Measurements from ENCODE around the gene CAMK2G.

Gene CAMK2G

DNA sequence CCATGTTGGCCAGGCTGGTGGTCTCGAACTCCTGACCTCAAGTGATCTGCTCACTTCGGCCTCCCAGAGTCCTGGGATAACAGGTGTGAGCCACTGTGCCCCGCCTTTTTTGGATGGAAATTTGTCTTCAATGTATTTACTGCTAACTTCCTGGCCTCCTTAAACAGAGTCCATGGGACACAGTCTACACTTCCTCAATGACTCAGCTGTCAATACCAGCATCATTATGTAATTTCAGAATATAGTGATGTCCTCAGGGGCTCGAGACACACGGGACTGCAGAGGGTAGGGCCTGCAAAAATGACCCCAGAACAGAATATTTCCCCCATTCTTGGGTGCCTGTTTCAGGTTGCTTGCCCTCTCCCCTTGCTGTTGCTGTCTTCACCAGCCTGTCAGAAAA is 31.1 kb downstream of the CAMK2G start:
- DNase-seq (ENCODE audit: low read depth): no peak
- TF ChIP-seq, protein P1, sequence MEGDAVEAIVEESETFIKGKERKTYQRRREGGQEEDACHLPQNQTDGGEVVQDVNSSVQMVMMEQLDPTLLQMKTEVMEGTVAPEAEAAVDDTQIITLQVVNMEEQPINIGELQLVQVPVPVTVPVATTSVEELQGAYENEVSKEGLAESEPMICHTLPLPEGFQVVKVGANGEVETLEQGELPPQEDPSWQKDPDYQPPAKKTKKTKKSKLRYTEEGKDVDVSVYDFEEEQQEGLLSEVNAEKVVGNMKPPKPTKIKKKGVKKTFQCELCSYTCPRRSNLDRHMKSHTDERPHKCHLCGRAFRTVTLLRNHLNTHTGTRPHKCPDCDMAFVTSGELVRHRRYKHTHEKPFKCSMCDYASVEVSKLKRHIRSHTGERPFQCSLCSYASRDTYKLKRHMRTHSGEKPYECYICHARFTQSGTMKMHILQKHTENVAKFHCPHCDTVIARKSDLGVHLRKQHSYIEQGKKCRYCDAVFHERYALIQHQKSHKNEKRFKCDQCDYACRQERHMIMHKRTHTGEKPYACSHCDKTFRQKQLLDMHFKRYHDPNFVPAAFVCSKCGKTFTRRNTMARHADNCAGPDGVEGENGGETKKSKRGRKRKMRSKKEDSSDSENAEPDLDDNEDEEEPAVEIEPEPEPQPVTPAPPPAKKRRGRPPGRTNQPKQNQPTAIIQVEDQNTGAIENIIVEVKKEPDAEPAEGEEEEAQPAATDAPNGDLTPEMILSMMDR (IDR thresholded peaks at IDR 0.05; ENCODE audit: insufficient read depth, low read depth, low read length, missing control alignments): no peak
- no peak overlapping the region for H3K4me3 ChIP-seq (ENCODE audit: low read depth, low read length)

DNA sequence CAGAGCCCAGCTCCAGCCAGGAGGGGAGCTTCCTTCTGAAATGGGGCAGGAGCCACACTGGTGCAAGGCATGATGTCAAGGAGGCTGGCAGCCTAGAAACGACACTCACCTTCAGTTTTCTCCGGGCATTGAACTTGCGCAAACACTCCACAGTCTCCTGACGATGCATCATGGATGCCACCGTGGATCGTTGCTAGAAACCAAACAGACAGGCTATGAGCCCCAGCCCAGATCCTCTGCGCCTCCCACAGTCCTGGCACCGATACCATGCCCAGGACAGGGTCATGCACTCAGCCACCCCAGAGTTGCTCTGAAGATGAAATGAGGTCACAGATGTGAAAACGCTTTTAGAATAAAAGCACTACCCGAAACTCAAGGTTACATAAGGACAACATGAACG is 32.0 kb downstream of the CAMK2G start:
- TF ChIP-seq, protein P1 (IDR thresholded peaks at IDR 0.05; ENCODE audit: insufficient read depth, low read depth, low read length, missing control alignments): no peak
- DNase-seq (ENCODE audit: low read depth): no peak
- H3K4me3 ChIP-seq (ENCODE audit: low read depth, low read length): no peak overlapping the region

DNA sequence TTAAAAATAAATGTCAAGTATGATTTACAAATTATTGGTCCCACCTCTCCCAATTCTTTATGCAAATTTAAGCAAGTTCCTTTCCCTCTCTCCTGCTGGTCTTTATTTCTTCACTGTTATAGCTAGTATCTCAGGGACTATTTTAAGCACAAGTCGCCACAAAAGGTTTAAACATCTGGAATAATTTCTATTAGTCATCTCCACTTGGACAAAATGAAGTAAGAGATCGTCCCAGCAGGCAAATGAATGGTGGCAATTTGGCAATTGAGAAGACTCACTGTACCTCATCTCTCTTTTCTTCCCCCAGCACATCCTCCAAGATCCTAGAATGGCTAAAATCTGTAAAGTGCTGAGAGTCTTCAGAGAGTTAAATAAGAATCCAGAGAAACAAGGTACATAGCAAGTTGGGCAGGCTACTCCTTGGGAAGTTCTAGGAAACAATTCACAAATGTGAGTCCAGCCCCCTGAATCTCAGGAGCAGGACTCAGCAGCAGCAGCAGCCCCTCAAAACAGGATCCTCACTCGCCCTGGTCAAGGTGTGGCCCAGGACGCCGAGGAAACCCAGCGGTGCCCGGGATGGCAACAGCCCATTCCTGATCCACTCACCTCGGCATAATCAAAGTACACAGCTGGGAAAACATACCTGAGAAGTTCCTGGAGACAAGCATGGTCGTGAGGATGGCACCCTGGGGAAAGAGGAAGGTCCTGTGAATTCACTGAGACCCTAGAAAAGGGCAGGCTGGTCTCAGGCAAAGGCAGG is 32.6 kb downstream of the CAMK2G start:
- no peak for DNase-seq (ENCODE audit: low read depth)
- H3K4me3 ChIP-seq (ENCODE audit: low read depth, low read length): no peak overlapping the region
- TF ChIP-seq, protein P1 (IDR thresholded peaks at IDR 0.05; ENCODE audit: insufficient read depth, low read depth, low read length, missing control alignments): no peak

DNA sequence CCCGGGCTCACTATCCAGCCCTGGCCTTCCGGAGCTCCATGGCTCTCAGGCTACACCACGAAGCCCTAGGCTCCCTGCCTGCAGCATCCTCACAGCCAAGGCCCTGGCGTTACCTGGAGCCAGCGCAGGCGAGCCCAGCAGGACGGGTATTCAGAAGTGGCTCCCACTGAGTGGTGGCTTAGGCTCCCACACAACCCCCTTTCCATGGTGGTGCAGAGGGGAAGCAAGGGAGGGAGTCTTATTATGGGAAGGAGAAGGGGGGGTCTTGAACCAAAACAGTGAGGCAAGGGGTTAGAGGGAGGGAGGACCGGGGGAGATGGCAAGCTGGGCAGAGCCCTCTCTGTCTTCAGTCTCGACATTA is 33.3 kb downstream of the CAMK2G start:
- H3K4me3 ChIP-seq (ENCODE audit: low read depth, low read length): no peak overlapping the region

DNA sequence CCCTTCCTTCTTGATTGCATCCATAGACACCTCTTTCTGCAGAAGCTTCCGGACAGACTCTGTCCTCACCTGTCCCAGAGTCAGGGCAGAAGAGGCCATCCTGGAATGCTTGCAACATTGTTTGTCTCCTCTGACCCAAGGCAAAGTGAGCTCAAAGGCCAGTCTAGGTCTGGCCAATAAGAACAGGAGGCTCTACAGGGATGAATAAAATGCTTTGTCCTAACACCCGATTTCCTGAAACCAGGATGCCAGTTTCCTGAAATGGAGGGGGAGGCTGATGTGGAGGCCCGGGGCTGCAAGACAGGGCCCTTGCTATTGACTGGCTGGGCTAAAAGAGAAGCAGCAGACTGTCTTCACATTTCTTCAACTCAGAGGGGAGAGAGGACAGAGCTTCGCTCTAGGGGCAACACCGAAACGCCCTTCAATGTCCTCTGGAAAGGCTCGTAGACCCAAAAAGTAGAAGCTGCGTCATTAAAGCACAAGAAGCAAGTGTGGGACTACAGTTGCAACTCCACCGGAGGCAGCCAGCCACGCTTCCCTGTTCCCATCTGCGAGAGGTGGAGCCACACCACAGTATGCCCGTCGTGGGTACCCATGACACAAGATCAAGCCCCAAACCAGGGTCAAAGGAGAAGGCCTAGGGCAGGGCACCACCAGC is 33.8 kb downstream of the CAMK2G start:
- TF ChIP-seq, protein P1 (IDR thresholded peaks at IDR 0.05; ENCODE audit: insufficient read depth, low read depth, low read length, missing control alignments): no peak
- DNase-seq (ENCODE audit: low read depth): no peak
- no peak overlapping the region for H3K4me3 ChIP-seq (ENCODE audit: low read depth, low read length)

More for the DNA sequence above, 33.3 kb downstream of the CAMK2G start:
- DNase-seq (ENCODE audit: low read depth): no peak
- TF ChIP-seq, protein P1 (IDR thresholded peaks at IDR 0.05; ENCODE audit: insufficient read depth, low read depth, low read length, missing control alignments): no peak

DNA sequence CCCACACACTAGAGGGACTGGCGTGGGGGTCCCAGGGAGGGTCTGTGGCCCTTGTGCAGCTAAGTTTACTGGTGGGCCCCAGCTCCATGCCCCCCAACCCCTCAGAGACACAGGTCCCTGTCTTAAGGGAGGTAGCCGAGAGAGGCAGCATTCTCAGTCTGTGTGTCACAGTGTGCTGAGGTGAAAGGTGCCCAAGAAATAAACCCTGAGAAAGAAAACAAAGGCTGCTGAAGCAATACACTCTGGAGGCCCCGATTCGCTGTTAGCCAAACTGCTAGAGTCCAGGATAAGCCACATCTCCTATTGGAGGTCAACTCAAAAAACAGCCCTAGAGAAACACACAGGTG is 34.3 kb downstream of the CAMK2G start:
- no peak for DNase-seq (ENCODE audit: low read depth)
- no peak overlapping the region for H3K4me3 ChIP-seq (ENCODE audit: low read depth, low read length)
- TF ChIP-seq, protein P1 (IDR thresholded peaks at IDR 0.05; ENCODE audit: insufficient read depth, low read depth, low read length, missing control alignments): no peak

Data from GM12865 (cell line).